Heart left ventricle (tissue), 16 donors: ENCODE measurements around the gene CHST11. TPM values are rescaled to one million over a fixed set of nuclear protein-coding genes. Genes with fewer than 3 reads are reported as not detected.

Source experiments
- ATAC-seq, 4 donors: fragments of 200-7000 bp; cut with Tn5 transposase; one replicate each; pipeline ENCODE4 v1.9.1; 2020 to 2022; ENCODE audit warnings: moderate library complexity in 4 of 4, mild to moderate bottlenecking in 3 of 4, moderate number of reproducible peaks in 1 of 4
- DNase-seq, 5 donors: peaks; one replicate each; pipeline ENCODE4 v3.0.0-alpha.2; 2020
- H3K27ac ChIP-seq, 12 donors: fragments of 200-600 bp; sonication (generic) in 4 of 12; one replicate each; pipeline versions ENCODE4 v1.5.0 to v1.8.0; 2016 to 2022; ENCODE audit warnings: mild to moderate bottlenecking in 2 of 12
- H3K27me3 ChIP-seq, 9 donors: fragments of 200-600 bp; sonication (generic) in 2 of 9; one replicate each; pipeline versions ENCODE4 v1.5.1 to v1.8.0; 2016 to 2022; ENCODE audit warnings: mild to moderate bottlenecking in 3 of 9
- H3K36me3 ChIP-seq, 9 donors: fragments of 200-600 bp; sonication (generic) in 2 of 9; one replicate each; pipeline versions ENCODE4 v1.5.0 to v1.8.0; 2018 to 2022; ENCODE audit warnings: mild to moderate bottlenecking in 2 of 9
- H3K4me1 ChIP-seq, 12 donors: fragments of 200-600 bp; sonication (generic) in 4 of 12; one replicate each; pipeline versions ENCODE4 v1.5.0 to v1.8.0; 2016 to 2022; ENCODE audit warnings: mild to moderate bottlenecking in 3 of 12
- H3K4me3 ChIP-seq, 12 donors: fragments of 200-600 bp; sonication (generic) in 4 of 12; one replicate each; pipeline versions ENCODE4 v1.5.0 to v1.8.0; 2017 to 2022; ENCODE audit warnings: mild to moderate bottlenecking in 9 of 12, moderate library complexity in 4 of 12
- H3K9me3 ChIP-seq, 12 donors: fragments of 200-600 bp; sonication (generic) in 4 of 12; one replicate each; pipeline versions ENCODE4 v1.5.0 to v1.8.0; 2016 to 2022; ENCODE audit warnings: mild to moderate bottlenecking in 1 of 12
- POLR2A ChIP-seq, 2 donors: fragments of 450-650 bp; IDR thresholded peaks; one replicate each; pipeline ENCODE4 v1.6.1; 2017; ENCODE audit warnings: antibody characterized with exemption in 2 of 2, mild to moderate bottlenecking in 2 of 2, moderate library complexity in 2 of 2
- WGBS, 4 donors: extraction: QIAGEN DNeasy Blood & Tissue Kit in 2 of 4; methylation state at CpG; one replicate each; pipeline versions ENCODE4 v1.1.5 to v1.1.7; 2013 to 2018; 5-methylcytosine and 5-hydroxymethylcytosine counted together
- intact Hi-C, 10 donors: fragments of 100-400 bp; cut with DNase I; formaldehyde crosslinking; loops; one replicate each; pipeline versions ENCODE4 v1.11.1 to v1.14.2; 2022
- polyA plus RNA-seq, 2 donors: library from polyadenylated mRNA; stranded (reverse); fragments of 200-250 nt; gene quantifications; one replicate each; pipeline ENCODE4 v1.2.3, GENCODE V29; 2013
- total RNA-seq, 9 donors: library from RNA; depleted of rRNA in 2 of 9; stranded (reverse); fragments of >200 nt in 2 of 9; fragmentation: NEBNext Ultra II Directional in 3 of 9; extraction: Animal tissue kit (Norgen Biotek cat#: 25700) in 3 of 9; gene quantifications; one replicate each; pipeline versions ENCODE4 v1.1.0 to v1.2.4, GENCODE V29; 2016 to 2023
- TF ChIP-seq, protein P1 (sequence below), 12 donors: fragments of 200-600 bp; sonication (generic) in 4 of 12; IDR thresholded peaks; one replicate each; pipeline versions ENCODE4 v1.5.0 to v1.8.0; 2018 to 2022; ENCODE audit warnings: antibody characterized with exemption in 12 of 12, mild to moderate bottlenecking in 5 of 12
- donor health status: ischemic (EF 13 %, LVEDD 7.1; RV severe dilation, severe dysfunction).
- donor health status: healthy with polysubstance abuse.
- donor health status: DM: no; HTN: yes; CAD: no.
- donor health status: DM: no; HTN: no; CAD: no.
- donor health status: ischemic (EF 25% LVEDD 6.9; RV normal size, moderate dysfunction).
- donor health status: ischemic (EF 25% LVEDD 5.7; RV mildly dilated, moderate dysfunction).
- donor health status: healthy.
- donor health status: DM: yes; HTN: yes; CAD: no.
- donor health status: ischemic (EF 35%, LVEDD 5.7; RV mildly dilated, moderate dysfunction).
- donor health status: nonischemic (EF 11% LVEDD 7.7; RV severe dilation, severe dysfunction).
- donor health status: DM: yes; HTN: yes; CAD: no.
- donor health status: PGD.
- donor health status: ischemic (EF 29% LVEDD 5.4; RV normal size, mild dysfunction).
- donor health status: nonischemic (EF 23%, LVEDD 6.1; RV moderate dilation, normal function).

CHST11 gene
- total and polyA plus RNA-seq, 11 donors, result 1.1 to 16.9 (median 3.4) TPM

- intact Hi-C loops, result no loop called here
- Histone ChIP-seq H3K4me1 (no peaks in the 10 kb centered on the region), H3K36me3 (no peaks in the 10 kb centered on the region), H3K9me3 (peaks cover 0 to 35% (median 11%) of the 10 kb centered on the region in 12 donors), H3K27ac (no peak overlapping the region), H3K4me3 (no peak overlapping the region), H3K27me3 (no peaks in the 10 kb centered on the region)
- DNase-seq, result no peak
- TF ChIP-seq, protein P1, sequence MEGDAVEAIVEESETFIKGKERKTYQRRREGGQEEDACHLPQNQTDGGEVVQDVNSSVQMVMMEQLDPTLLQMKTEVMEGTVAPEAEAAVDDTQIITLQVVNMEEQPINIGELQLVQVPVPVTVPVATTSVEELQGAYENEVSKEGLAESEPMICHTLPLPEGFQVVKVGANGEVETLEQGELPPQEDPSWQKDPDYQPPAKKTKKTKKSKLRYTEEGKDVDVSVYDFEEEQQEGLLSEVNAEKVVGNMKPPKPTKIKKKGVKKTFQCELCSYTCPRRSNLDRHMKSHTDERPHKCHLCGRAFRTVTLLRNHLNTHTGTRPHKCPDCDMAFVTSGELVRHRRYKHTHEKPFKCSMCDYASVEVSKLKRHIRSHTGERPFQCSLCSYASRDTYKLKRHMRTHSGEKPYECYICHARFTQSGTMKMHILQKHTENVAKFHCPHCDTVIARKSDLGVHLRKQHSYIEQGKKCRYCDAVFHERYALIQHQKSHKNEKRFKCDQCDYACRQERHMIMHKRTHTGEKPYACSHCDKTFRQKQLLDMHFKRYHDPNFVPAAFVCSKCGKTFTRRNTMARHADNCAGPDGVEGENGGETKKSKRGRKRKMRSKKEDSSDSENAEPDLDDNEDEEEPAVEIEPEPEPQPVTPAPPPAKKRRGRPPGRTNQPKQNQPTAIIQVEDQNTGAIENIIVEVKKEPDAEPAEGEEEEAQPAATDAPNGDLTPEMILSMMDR (IDR thresholded peaks at IDR 0.05), result no peak
- no peak for TF ChIP-seq POLR2A (IDR thresholded peaks at IDR 0.05)
- no peak for ATAC-seq
- WGBS, 4 donors, result 86 to 100% (median 95%) methylated on average over 1 of the region's 1 CpG
Observed at GRCh38 chr12:104772336-104772735, 315.6 kb downstream of the CHST11 start.

DNA sequence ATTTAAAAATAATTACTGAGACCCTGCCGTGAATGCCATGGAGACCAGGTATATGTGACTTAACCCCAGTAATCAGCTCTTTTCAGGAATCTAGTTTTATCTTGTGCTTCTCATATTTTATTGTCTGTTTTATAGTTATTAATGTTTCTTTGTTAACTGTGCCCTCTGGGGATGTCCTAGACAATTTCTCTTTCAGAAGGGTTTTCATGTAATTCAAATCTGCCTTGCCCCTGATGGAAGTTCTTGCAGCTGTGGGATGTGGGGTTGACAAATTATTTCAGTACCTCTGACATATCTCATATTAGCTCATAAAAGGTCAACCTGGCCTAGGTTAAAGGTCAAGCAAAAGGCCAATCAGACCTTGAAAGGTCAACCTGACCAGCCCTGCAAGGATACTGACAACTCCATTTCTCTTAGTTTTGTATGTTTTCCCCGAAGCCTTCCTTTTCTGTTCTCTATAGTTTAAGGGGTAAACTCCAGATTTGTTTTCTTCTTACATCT, 319.0 kb downstream of the CHST11 start:
- H3K27me3 ChIP-seq, result no peaks in the 10 kb centered on the region
- H3K4me1 ChIP-seq, result no peaks in the 10 kb centered on the region
- intact Hi-C loops, result no loop called here
- DNase-seq, result no peak
- no peak overlapping the region for H3K4me3 ChIP-seq
- H3K27ac ChIP-seq, result no peak overlapping the region
- H3K36me3 ChIP-seq, result no peaks in the 10 kb centered on the region
- peaks cover 0 to 44% (median 13%) of the 10 kb centered on the region in 12 donors for H3K9me3 ChIP-seq
- 82 to 94% (median 93%) methylated on average over 2 of the region's 2 CpGs for whole genome bisulfite sequencing, 4 donors
- TF ChIP-seq, protein P1 (IDR thresholded peaks at IDR 0.05), result no peak
- no peak for TF ChIP-seq POLR2A (IDR thresholded peaks at IDR 0.05)
- ATAC-seq, result no peak

DNA sequence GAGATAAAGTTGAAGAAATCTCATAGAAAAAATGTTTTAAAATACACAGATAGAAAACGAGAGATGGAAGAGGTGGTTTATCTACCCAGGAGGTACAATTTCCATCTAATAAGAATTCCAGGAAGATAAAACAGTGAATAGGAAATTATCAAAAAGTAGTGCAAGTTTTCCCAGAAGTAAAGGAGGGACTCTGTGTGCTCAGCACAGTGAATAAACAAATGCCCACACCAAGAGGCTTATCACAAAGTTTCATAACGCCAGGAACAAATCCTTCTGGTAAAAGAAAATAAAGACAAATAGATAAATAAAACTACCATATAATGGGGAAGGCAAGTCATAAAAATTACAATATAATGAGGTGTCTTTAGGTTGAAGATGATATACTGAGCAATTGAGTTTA, 322.4 kb downstream of the CHST11 start:
- Histone ChIP-seq H3K27ac (no peak overlapping the region), H3K4me3 (no peak overlapping the region), H3K4me1 (no peaks in the 10 kb centered on the region), H3K36me3 (no peaks in the 10 kb centered on the region), H3K27me3 (no peaks in the 10 kb centered on the region), H3K9me3 (peaks cover 0 to 22% (median 2%) of the 10 kb centered on the region in 12 donors)
- intact Hi-C loops, result no loop called here
- TF ChIP-seq, protein P1 (IDR thresholded peaks at IDR 0.05), result no peak
- no peak for TF ChIP-seq POLR2A (IDR thresholded peaks at IDR 0.05)
- DNase-seq, result no peak
- ATAC-seq, result no peak
- WGBS, 4 donors, result 52 to 69% (median 56%) methylated on average over 2 of the region's 2 CpGs

- WGBS, 4 donors, result 77 to 89% (median 86%) methylated on average over 3 of the region's 3 CpGs
- no peak overlapping the region for H3K4me3 ChIP-seq
Observed at GRCh38 chr12:104782296-104782695, 325.5 kb downstream of the CHST11 start.

More at GRCh38 chr12:104782296-104782695, 325.5 kb downstream of the CHST11 start:
- Histone ChIP-seq H3K36me3 (no peaks in the 10 kb centered on the region), H3K27ac (no peak overlapping the region), H3K27me3 (no peaks in the 10 kb centered on the region), H3K9me3 (peaks cover 0 to 20% (median 2%) of the 10 kb centered on the region in 12 donors), H3K4me1 (peaks cover 0 to 4% (median 0%) of the 10 kb centered on the region in 12 donors)
- DNase-seq, result no peak
- intact Hi-C loops, result no loop called here
- no peak for ATAC-seq
- TF ChIP-seq, protein P1 (IDR thresholded peaks at IDR 0.05), result no peak
- TF ChIP-seq POLR2A (IDR thresholded peaks at IDR 0.05), result no peak
